WTC11 (cell line): ENCODE data around the gene CARD11. TPM values are rescaled to one million over a fixed set of nuclear protein-coding genes. Genes with fewer than 3 reads are reported as not detected.

ENCODE experiments used
- ATAC-seq: fragments of 200-7000 bp; cut with Tn5 transposase; 2 replicates; pipeline ENCODE4 v1.10.0; 2021; ENCODE audit warnings: mild to moderate bottlenecking, moderate library complexity
- CTCF ChIA-PET: fragments of 300-600 bp; sonication (Branson Sonifier 250); formaldehyde crosslinking; loops from one replicate; lab custom pipeline; 2021; ENCODE audit warnings: antibody characterized with exemption; lab: Charles Lee
- POLR2A ChIA-PET: fragments of 350-600 bp; sonication (Branson Sonifier 250); formaldehyde crosslinking; loops from one replicate; lab custom pipeline; 2021; ENCODE audit warnings: antibody characterized with exemption; lab: Charles Lee
- DNase-seq: peaks from one replicate; pipeline ENCODE4 v3.0.0; 2021; ENCODE audit warnings: low spot score
- H3K27ac Mint-ChIP-seq: 2 replicates; pipeline ENCODE4 v1.8.0; 2021; ENCODE audit warnings: mixed read lengths
- H3K27me3 Mint-ChIP-seq: 2 replicates; pipeline ENCODE4 v1.8.0; 2021; ENCODE audit warnings: low read depth, mild to moderate bottlenecking, moderate library complexity, mixed read lengths
- H3K36me3 Mint-ChIP-seq: 2 replicates; pipeline ENCODE4 v1.8.0; 2021; ENCODE audit warnings: mixed read lengths
- H3K4me1 Mint-ChIP-seq: 2 replicates; pipeline ENCODE4 v1.8.0; 2022; ENCODE audit warnings: mixed read lengths
- H3K4me3 Mint-ChIP-seq: 2 replicates; pipeline ENCODE4 v1.8.0; 2021; ENCODE audit warnings: mild to moderate bottlenecking, moderate library complexity, mixed read lengths
- H3K9me3 Mint-ChIP-seq: 2 replicates; pipeline ENCODE4 v1.8.0; 2021; ENCODE audit warnings: mixed read lengths
- ATF1 ChIP-seq: sonication (generic); formaldehyde crosslinking; IDR thresholded peaks from 2 replicates; pipeline ENCODE4 v1.8.1; 2023; ENCODE audit warnings: mild to moderate bottlenecking, moderate library complexity, missing genetic modification reagents
- ATF2 ChIP-seq: sonication (generic); formaldehyde crosslinking; IDR thresholded peaks from 2 replicates; pipeline ENCODE4 v1.8.1; 2022; ENCODE audit warnings: low read depth, missing genetic modification reagents, borderline replicate concordance
- ATF3 ChIP-seq: sonication (generic); formaldehyde crosslinking; conservative IDR thresholded peaks from 2 replicates; pipeline ENCODE4 v1.8.1; 2022; ENCODE audit warnings: mild to moderate bottlenecking, missing genetic modification reagents
- CREB1 ChIP-seq: sonication (generic); formaldehyde crosslinking; IDR thresholded peaks from 2 replicates; pipeline ENCODE4 v1.8.0; 2023; ENCODE audit warnings: mild to moderate bottlenecking, missing genetic modification reagents
- ELF4 ChIP-seq: sonication (generic); formaldehyde crosslinking; IDR thresholded peaks from 2 replicates; pipeline ENCODE4 v1.8.1; 2022; ENCODE audit warnings: low read depth, mild to moderate bottlenecking, moderate library complexity, missing genetic modification reagents
- EMX1 ChIP-seq: fragments of 250-450 bp; sonication (Bioruptor Pico); IDR thresholded peaks from 2 replicates; pipeline ENCODE4 v1.8.0; 2021; ENCODE audit warnings: mild to moderate bottlenecking
- IRF2 ChIP-seq: sonication (generic); formaldehyde crosslinking; IDR thresholded peaks from 2 replicates; pipeline ENCODE4 v1.8.0; 2022; ENCODE audit warnings: low read depth, missing genetic modification reagents, borderline replicate concordance
- JAZF1 ChIP-seq: fragments of 250-450 bp; sonication (Bioruptor Pico); IDR thresholded peaks from 2 replicates; pipeline ENCODE4 v1.9.0; 2021; ENCODE audit warnings: moderate library complexity, mild to moderate bottlenecking, inconsistent platforms
- MAX ChIP-seq: sonication (generic); formaldehyde crosslinking; IDR thresholded peaks from 2 replicates; pipeline ENCODE4 v1.8.0; 2022; ENCODE audit warnings: mild to moderate bottlenecking, missing genetic modification reagents
- MLX ChIP-seq: sonication (generic); formaldehyde crosslinking; IDR thresholded peaks from 2 replicates; pipeline ENCODE4 v1.8.1; 2023; ENCODE audit warnings: mild to moderate bottlenecking, missing genetic modification reagents, moderate library complexity
- NFATC4 ChIP-seq: fragments of 250-450 bp; sonication (Bioruptor Pico); IDR thresholded peaks from 2 replicates; pipeline ENCODE4 v1.9.0; 2021; ENCODE audit warnings: mild to moderate bottlenecking
- NR1H2 ChIP-seq: sonication (generic); formaldehyde crosslinking; IDR thresholded peaks from 2 replicates; pipeline ENCODE4 v1.9.0; 2021; ENCODE audit warnings: mild to moderate bottlenecking, moderate library complexity, missing genetic modification reagents
- NR3C1 ChIP-seq: sonication (generic); formaldehyde crosslinking; conservative IDR thresholded peaks from 2 replicates; pipeline ENCODE4 v1.8.1; 2023; ENCODE audit warnings: low read depth, mild to moderate bottlenecking, missing genetic modification reagents
- RORB ChIP-seq: fragments of 250-450 bp; sonication (Bioruptor Pico); IDR thresholded peaks from 2 replicates; pipeline ENCODE4 v1.9.0; 2021; ENCODE audit warnings: mild to moderate bottlenecking
- ZBTB21 ChIP-seq: sonication (generic); formaldehyde crosslinking; IDR thresholded peaks from 2 replicates; pipeline ENCODE4 v1.8.1; 2023; ENCODE audit warnings: mild to moderate bottlenecking, missing genetic modification reagents, borderline replicate concordance
- ZNF219 ChIP-seq: sonication (generic); formaldehyde crosslinking; IDR thresholded peaks from 2 replicates; pipeline ENCODE4 v1.8.0; 2023; ENCODE audit warnings: missing genetic modification reagents, mild to moderate bottlenecking, borderline replicate concordance
- ZNF232 ChIP-seq: sonication (generic); formaldehyde crosslinking; IDR thresholded peaks from 2 replicates; pipeline ENCODE4 v1.8.0; 2022; ENCODE audit warnings: mild to moderate bottlenecking, missing genetic modification reagents
- ZNF263 ChIP-seq: sonication (generic); formaldehyde crosslinking; IDR thresholded peaks from 2 replicates; pipeline ENCODE4 v1.8.1; 2022; ENCODE audit warnings: low read depth, mild to moderate bottlenecking, moderate library complexity, missing genetic modification reagents
- ZNF423 ChIP-seq: fragments of 250-450 bp; sonication (Bioruptor Pico); IDR thresholded peaks from 2 replicates; pipeline ENCODE4 v2.1.2; 2022; ENCODE audit warnings: mild to moderate bottlenecking, moderate library complexity
- ZNF512 ChIP-seq: sonication (generic); formaldehyde crosslinking; IDR thresholded peaks from 2 replicates; pipeline ENCODE4 v1.8.1; 2022; ENCODE audit warnings: missing genetic modification reagents, borderline replicate concordance
- total RNA-seq: library from RNA; stranded (reverse); gene quantifications from 3 replicates; pipeline ENCODE4 v1.2.3, GENCODE V29; 2021
- TF ChIP-seq, protein P1 (sequence below): fragments of 250-450 bp; sonication (Bioruptor Pico); IDR thresholded peaks from 2 replicates; pipeline ENCODE4 v2.1.2; 2022; ENCODE audit warnings: mild to moderate bottlenecking, moderate library complexity
- TF ChIP-seq, protein P2 (sequence below): fragments of 250-450 bp; sonication (Bioruptor Pico); conservative IDR thresholded peaks from 2 replicates; pipeline ENCODE4 v1.9.0; 2021; ENCODE audit warnings: mild to moderate bottlenecking

The CARD11 gene
- total RNA-seq, 1 experiment from 2014 or later: 40.8 TPM

GRCh38 chr7:2927592-2927991 is 116.1 kb downstream of the CARD11 start:
- DNase-seq (peak; percentile 4), ATAC-seq (no peak)
- TF ChIP-seq ELF4 (CRISPR knock-in tag): no peak
- TF ChIP-seq JAZF1 (CRISPR knock-in tag): no peak
- TF ChIP-seq ATF3 (CRISPR knock-in tag): no peak
- no peak for TF ChIP-seq ZBTB21 (CRISPR knock-in tag)
- TF ChIP-seq MAX (CRISPR knock-in tag): no peak
- no peak for TF ChIP-seq ZNF219 (CRISPR knock-in tag)
- no peak for TF ChIP-seq NR3C1 (CRISPR knock-in tag)
- no peak for TF ChIP-seq ZNF263 (CRISPR knock-in tag)
- no peak for TF ChIP-seq ZNF423 (CRISPR knock-in tag)
- no peak for TF ChIP-seq ZNF512 (CRISPR knock-in tag)
- H3K27ac Mint-ChIP-seq: no peak overlapping the region
- ChIA-PET POLR2A (interaction anchor here (0.6 kb wide), 1 partner anchor 108 kb away, joined by 3 read pairs; no protein-coding TSS in a partner anchor), CTCF (interaction anchor here (0.7 kb wide), 1 partner anchor 472 kb away, joined by 4 read pairs; no protein-coding TSS in a partner anchor)
- H3K9me3 Mint-ChIP-seq: no peaks in the 10 kb centered on the region
- H3K36me3 Mint-ChIP-seq: 0 out of 2 replicates have a peak, but pooled peaks cover 2% of the 10 kb centered on the region
- H3K4me1 Mint-ChIP-seq: no peaks in the 10 kb centered on the region
- H3K4me3 Mint-ChIP-seq: no peak overlapping the region
- H3K27me3 Mint-ChIP-seq: no peaks in the 10 kb centered on the region

DNA sequence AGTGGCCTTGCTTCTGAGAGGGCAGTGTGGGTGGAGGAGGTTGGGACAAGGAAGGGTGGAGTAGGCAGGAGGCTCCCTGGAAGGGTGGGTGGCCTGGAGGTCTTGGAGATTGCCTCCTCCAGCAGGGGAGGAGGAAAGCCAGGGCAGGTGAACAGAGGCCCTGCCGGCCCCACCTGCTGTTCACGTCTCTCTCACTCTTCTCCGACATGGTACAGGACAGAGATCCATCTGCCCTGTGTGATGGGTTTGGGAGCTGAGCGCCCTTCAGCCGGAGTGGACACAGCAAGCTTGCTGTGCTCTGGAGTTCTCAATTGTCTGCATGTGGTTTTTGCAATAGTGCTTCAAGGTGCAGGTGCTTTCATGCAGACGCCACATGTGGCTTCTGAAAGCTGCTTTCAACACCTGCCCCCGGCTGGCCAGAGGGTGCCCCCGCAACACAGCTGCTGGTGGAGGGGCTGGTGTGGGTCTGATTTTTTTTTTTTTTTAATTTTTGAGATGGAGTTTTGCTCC is 116.7 kb downstream of the CARD11 start:
- CTCF ChIA-PET: interaction anchor here (0.9 kb wide), 1 partner anchor 46 kb away, joined by 3 read pairs; no protein-coding TSS in a partner anchor
- TF ChIP-seq IRF2 (CRISPR knock-in tag): no peak
- no peak for TF ChIP-seq EMX1 (CRISPR knock-in tag)
- TF ChIP-seq CREB1 (CRISPR knock-in tag): no peak
- TF ChIP-seq NFATC4: no peak
- TF ChIP-seq, protein P1, sequence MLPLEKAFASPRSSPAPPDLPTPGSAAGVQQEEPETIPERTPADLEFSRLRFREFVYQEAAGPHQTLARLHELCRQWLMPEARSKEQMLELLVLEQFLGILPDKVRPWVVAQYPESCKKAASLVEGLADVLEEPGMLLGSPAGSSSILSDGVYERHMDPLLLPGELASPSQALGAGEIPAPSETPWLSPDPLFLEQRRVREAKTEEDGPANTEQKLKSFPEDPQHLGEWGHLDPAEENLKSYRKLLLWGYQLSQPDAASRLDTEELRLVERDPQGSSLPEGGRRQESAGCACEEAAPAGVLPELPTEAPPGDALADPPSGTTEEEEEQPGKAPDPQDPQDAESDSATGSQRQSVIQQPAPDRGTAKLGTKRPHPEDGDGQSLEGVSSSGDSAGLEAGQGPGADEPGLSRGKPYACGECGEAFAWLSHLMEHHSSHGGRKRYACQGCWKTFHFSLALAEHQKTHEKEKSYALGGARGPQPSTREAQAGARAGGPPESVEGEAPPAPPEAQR (CRISPR knock-in tag): no peak
- no peak for TF ChIP-seq ZNF232
- TF ChIP-seq ATF2 (CRISPR knock-in tag): no peak
- no peak for TF ChIP-seq RORB (CRISPR knock-in tag)
- TF ChIP-seq, protein P2, sequence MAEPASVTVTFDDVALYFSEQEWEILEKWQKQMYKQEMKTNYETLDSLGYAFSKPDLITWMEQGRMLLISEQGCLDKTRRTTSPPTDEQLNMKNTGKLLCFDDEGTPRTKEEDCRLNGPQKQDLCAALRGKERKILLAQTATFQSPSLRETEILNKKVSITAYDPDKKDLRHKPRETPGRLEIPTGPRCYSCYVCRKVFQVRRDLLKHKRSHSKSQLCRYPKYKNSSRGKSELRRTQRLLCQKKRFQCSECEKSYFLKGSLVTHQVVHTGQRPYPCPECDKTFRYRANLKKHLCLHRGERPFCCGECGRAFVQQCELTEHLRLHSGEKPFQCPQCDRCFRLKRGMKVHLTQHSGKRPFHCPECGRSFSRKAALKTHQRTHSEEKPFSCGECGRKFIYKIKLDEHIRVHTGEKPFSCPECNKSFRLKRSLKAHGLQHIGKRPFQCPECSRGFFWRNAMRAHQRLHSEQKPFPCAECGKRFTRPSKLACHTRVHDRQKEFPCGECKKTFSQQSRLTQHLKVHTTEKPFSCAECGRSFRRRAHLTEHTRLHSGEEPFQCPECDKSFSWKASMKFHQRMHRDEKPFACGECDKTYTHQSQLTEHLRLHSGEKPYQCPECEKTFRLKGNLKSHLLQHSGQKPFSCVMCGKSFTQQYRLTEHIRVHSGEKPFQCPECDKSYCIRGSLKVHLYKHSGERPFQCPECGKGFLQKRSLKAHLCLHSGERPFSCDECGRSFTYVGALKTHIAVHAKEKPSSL (CRISPR knock-in tag): no peak
- TF ChIP-seq NR3C1 (CRISPR knock-in tag): no peak
- TF ChIP-seq MLX: no peak
- TF ChIP-seq NR1H2 (CRISPR knock-in tag): no peak
- TF ChIP-seq ATF1 (CRISPR knock-in tag): no peak
- TF ChIP-seq, all 79 proteins: peak for 0
- H3K4me3 Mint-ChIP-seq: no peak overlapping the region
- H3K4me1 Mint-ChIP-seq: no peaks in the 10 kb centered on the region
- POLR2A ChIA-PET: interaction anchor here (0.6 kb wide), 1 partner anchor 108 kb away, joined by 3 read pairs; no protein-coding TSS in a partner anchor
- DNase-seq (peak; percentile 8), ATAC-seq (no peak)
- no peaks in the 10 kb centered on the region for H3K9me3 Mint-ChIP-seq
- H3K36me3 Mint-ChIP-seq: 0 out of 2 replicates have a peak, but pooled peaks cover 2% of the 10 kb centered on the region
- peak overlapping the region; percentile 49 for H3K27ac Mint-ChIP-seq
- no peaks in the 10 kb centered on the region for H3K27me3 Mint-ChIP-seq
